Measurements from ENCODE around the gene FGF11.
"Not testable (repeated sequence)": the region's sequence is repeated elsewhere in the genome, so short reads cannot be mapped to it uniquely, and the experiment has no call there.

Gene FGF11

GRCh38 chr17:7464081-7464480 is 24.8 kb downstream of the FGF11 start:
- DNase-seq = no peak

- DNase-seq = no peak
Measured at GRCh38 chr17:7465597-7466275, 26.4 kb downstream of the FGF11 start.

DNA sequence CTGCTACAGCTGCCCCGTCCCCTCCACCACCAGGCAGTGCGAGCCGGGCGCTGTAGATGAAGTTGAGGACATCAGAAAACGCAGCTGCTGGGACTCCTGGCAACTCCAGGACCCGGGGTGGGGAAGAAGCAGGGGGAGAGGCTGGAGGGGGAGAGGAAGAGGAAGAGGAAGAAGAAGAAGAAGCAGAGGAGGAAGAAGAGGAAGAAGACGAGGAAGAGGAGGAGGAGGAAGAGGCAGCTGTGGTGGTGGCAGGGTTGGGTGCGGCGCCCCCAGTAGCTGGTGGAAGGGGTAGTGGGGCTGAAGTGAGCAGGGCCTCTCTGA is 27.0 kb downstream of the FGF11 start:
- DNase-seq = no peak

DNA sequence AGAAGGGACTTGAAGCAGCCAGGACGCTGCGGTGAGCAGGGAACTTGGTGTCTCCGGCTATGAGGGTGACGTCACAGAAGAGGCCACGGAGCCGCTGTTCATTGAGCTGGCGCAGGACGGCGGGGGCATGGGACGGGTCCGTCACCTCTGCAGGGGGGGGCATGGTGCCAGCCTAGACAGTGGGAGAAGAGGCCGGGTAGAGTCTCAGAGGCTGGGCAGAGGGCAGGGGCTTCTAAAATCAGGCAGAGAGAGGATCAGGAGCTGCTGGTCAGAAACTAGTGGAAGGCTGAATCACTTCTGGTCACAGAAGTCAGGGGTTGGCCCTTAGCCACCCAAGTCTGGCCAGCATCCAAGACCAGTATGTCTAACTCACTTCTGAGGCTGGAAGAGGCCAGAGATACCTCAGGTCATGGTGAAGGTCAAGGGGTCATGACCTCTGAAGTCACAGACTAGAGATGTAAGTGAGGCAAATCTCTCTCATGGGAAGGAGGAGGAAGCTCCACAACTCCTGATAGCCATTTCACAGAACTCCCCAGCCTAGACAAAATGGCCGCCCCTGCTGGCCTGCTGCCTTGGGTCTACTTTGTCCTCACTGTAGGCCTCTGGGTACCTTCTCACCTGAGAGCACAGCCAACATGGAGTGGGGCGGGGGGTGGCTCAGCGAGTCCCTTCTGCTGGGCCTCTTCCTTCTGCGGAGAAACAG is 27.5 kb downstream of the FGF11 start:
- DNase-seq = no peak

- DNase-seq = no peak
Measured at GRCh38 chr17:7467498-7467897, 28.2 kb downstream of the FGF11 start.

- DNase-seq = no peak
Measured at GRCh38 chr17:7468290-7468689, 29.0 kb downstream of the FGF11 start.

- no peak for DNase-seq
Measured at GRCh38 chr17:7468804-7469389, 29.6 kb downstream of the FGF11 start.

DNA sequence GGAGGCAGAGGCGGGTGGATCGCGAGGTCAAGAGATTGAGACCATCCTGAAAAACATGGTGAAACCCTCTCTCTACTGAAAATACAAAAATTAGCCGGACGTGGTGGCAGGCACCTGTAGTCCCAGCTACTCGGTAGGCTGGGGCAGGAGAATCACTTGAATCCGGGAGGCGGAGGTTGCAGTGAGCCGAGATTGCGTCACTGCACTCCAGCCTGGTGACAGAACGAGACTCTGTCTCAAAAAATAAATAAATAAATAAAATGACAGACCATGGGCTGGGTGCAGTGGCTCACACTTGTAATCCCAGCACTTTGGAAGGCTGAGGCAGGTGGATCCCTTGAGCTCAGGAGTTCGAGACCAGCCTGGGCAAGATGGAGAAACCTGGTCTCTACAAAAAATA is 30.5 kb downstream of the FGF11 start:
- not testable (repeated sequence) for DNase-seq

- not testable (repeated sequence) for DNase-seq
Measured at GRCh38 chr17:7470457-7470973, 31.2 kb downstream of the FGF11 start.

DNA sequence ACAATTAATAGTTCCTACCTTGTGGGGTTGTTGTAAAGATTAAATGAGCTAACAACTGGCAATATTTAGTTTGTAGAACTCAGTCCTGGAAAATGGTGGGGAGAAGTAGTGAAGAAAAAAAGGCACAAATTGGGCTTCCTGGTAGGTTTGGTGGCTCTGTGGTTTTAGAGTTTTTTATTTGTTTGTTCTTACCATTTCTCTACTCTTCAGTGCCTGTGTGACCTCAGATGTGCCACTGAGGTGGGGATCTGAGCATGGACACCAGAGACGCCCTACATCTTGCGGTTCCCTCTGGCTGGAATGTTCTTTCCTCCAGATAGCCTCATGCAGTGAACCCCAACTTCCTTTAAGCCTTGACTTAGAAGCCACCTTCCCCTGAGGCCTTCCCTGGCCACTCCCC is 32.4 kb downstream of the FGF11 start:
- no peak for DNase-seq

DNA sequence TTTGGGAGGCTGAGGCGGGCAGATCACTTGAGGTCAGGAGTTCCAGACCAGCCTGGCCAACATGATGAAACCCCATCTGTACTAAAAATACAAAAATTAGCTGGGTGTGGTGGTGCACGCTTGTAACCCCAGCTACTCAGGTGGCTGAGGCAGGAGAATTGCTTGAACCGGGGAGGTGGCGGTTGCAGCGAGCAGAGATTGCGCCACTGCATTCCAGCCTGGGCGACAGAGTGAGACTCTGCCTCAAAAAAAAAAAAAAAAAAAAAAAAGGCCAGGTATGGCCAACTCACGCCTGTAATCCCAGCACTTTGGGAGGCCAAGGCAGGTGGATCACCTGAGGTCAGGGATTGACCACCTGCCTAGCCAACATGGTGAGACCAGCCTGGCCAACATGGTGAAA is 35.5 kb downstream of the FGF11 start:
- DNase-seq = not testable (repeated sequence)

DNA sequence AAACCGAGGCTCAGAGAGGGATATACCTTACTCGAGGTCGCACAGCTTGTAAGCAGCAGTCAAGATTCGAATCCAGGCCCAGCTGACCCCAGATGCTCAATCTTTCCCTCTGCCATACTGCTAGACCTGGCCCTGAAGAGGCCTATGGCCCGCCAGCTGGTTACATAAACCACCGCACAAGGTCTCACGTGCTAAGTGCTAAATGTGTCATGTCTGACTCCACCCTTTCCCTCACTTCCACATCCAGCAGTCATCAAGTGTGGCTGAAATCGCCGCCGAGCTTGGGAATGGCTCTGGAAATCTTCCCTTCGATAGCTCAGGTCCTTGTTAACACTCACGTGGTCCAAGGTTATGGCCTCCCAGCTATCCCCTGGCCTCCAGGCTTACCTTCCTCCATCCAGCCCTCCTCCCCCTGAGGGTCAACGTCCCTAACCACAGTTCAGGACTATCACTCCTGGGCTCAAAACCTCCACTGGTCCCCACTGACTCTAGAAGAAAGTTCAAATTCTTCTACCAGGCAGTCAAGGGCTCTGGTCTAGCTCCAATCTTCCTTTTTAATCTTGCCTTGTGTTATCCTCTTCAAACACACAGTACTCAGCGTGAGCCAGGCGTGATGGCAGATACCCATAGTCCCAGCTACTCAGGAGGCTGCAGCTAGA is 36.6 kb downstream of the FGF11 start:
- no peak for DNase-seq

DNA sequence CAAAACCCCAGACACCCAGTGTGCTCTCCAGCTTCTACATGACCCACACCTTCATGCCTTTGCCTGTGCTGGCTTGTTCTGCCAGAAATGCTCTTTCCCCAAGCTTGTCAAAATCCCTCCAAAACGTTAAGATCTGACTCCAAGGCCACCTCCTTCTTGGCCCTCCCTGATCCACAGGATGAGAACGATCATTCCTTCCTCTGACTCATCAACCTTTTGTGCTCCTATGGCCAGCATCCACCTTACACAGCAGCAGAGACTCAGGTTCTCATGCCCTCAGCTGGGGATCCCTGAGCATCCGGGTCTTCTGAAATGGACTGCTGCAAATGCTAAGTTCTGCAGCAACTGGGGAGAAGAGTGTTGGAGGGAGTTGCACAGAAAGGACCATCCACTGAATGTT is 37.2 kb downstream of the FGF11 start:
- DNase-seq = no peak

DNA sequence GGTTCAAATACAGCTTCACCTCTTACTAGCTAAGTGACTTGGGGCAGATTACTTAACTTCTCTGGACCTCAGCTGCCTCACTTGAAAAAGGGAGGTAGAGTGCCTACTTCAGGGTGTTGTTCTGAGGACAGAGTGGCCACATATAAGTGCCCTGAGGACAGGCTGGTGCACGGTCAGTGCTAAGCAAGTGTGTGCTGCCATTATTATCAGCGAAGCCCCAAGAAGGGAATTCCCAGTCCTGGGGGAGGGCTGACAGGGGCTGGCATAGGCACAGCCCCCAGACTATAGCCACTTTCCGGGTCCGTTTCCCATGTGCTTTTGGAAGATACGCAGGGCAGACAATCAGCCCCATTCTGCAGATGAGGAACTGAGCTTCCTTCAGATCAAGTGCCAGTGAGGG is 37.6 kb downstream of the FGF11 start:
- no peak for DNase-seq

DNA sequence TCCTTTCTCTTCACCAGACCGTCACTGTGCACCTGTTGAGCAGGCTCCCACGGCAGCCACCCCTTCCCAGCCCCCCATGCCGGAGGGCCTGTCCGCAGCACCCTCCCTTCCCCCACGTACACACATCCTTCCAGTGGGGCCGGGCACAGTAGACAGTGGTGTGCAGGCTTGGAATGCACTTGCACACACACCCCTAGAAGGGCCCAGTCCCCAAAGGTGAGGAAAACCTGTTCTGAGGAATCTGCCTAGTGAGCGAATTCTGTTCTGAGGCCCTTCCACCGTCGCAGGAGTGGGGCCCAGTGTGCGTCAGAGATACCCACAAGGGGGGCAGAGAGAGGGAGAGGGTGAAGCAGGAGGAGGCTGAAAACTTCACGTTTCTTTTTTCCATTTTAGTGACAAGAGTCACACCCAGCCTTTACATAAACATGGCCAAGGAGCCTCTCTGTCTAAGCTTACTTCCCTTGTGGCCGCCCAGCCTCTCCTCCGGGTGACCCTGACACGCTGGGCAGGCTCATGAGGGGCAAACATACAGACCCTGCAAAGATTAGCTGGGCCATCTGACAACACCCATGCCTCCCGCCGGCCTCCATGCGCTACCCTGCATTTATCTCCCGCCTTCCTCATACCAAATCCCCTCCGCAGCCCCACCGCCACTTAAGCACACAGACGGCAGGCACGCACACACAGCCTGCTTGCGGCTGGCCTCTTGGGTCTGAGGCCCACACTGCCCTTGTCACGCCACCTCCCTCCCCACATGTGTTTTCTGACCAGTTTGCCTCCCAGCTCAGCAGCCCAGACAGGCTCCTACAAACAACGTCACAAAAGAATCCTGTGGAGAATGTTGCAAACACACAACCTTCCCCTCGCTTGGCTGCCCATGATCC is 38.3 kb downstream of the FGF11 start:
- DNase-seq = no peak

- DNase-seq = no peak
Measured at GRCh38 chr17:7478276-7479212, 39.2 kb downstream of the FGF11 start.

GRCh38 chr17:7479213-7480088 is 40.1 kb downstream of the FGF11 start, which contains the start of gene ZBTB4:
Gene ZBTB4 (minus strand): TSS chr17:7479631. CDS start chr17:7466801, 12,830 bp downstream.
- no peak for DNase-seq

GRCh38 chr17:7480089-7480384 is 40.7 kb downstream of the FGF11 start:
- no peak for DNase-seq

GRCh38 chr17:7481275-7481674 is 42.0 kb downstream of the FGF11 start, which contains the start of gene SLC35G6:
Gene SLC35G6 (plus strand): TSS chr17:7481446. CDS start chr17:7481517, 71 bp downstream.
- not testable (repeated sequence) for DNase-seq
